ENCODE data around the gene HHAT. TPM values are rescaled to one million over a fixed set of nuclear protein-coding genes. Genes with fewer than 3 reads are reported as not detected.

Gene HHAT
- total and polyA plus RNA-seq, 3 donors from 2014 or later, result 8.5 to 24.3 (median 23.8) TPM

DNA sequence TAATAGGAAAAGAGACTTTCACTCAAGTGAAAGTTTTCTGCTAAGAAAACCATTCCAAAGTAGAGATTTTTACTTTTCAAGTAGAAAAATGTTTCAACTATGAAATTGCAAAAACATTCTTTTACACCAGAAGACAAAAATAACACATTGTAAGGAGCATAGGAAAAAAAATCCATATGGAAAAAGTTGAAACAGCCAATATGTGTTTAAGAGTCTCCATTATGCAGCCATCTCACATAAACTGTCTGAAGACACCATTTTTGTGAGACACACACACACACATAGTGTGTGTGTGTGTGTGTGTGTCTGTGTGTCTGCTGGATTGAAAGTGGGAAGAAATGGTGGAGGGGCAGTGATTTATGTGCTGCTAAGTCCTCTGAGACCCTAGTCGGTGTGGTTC is 162.1 kb downstream of the HHAT start:
- intact Hi-C loops (cut with DNase I; ENCODE audit: low total_unique reads), result no loop called here
- no peaks in the 10 kb centered on the region for H3K9me3 ChIP-seq
- no peaks in the 10 kb centered on the region for H3K27me3 ChIP-seq
- no peaks in the 10 kb centered on the region for H3K4me1 ChIP-seq
- WGBS, 2 donors, result 45 to 80% methylated on average over 1 of the region's 1 CpG
- H3K36me3 ChIP-seq (ENCODE audit: low read depth, missing control alignments), result no peaks in the 10 kb centered on the region
- no peak for TF ChIP-seq POLR2A (IDR thresholded peaks at IDR 0.05)
- TF ChIP-seq, protein P1, sequence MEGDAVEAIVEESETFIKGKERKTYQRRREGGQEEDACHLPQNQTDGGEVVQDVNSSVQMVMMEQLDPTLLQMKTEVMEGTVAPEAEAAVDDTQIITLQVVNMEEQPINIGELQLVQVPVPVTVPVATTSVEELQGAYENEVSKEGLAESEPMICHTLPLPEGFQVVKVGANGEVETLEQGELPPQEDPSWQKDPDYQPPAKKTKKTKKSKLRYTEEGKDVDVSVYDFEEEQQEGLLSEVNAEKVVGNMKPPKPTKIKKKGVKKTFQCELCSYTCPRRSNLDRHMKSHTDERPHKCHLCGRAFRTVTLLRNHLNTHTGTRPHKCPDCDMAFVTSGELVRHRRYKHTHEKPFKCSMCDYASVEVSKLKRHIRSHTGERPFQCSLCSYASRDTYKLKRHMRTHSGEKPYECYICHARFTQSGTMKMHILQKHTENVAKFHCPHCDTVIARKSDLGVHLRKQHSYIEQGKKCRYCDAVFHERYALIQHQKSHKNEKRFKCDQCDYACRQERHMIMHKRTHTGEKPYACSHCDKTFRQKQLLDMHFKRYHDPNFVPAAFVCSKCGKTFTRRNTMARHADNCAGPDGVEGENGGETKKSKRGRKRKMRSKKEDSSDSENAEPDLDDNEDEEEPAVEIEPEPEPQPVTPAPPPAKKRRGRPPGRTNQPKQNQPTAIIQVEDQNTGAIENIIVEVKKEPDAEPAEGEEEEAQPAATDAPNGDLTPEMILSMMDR (IDR thresholded peaks at IDR 0.05), result no peak
- H3K4me3 ChIP-seq, result no peak overlapping the region
- H3K27ac ChIP-seq, result no peak overlapping the region
- no peak for DNase-seq

DNA sequence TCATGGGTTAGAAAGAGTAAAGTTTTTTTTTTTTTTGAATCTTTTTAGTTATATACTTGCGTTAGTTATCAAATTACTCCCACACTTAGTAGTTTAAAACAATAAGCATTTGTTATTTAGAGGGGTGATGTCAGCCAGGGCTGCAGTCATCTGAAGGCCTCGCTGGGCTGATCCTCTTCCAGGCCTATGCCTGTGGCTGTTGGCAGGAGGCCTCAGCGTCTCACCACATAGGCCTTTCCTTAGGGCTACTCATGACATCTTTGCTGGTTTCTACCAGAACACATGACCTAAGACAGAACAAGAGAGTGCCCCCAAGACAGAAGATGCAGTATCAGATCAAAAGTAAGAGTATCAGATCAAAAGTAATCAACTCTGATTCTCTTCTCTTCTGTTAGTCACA is 167.4 kb downstream of the HHAT start:
- Histone ChIP-seq H3K27ac (no peak overlapping the region), H3K27me3 (no peaks in the 10 kb centered on the region), H3K9me3 (no peaks in the 10 kb centered on the region), H3K4me3 (no peak overlapping the region), H3K4me1 (no peaks in the 10 kb centered on the region), H3K36me3 (ENCODE audit: low read depth, missing control alignments) (no peaks in the 10 kb centered on the region)
- intact Hi-C loops (cut with DNase I; ENCODE audit: low total_unique reads), result no loop called here
- TF ChIP-seq, protein P1 (IDR thresholded peaks at IDR 0.05), result no peak
- TF ChIP-seq POLR2A (IDR thresholded peaks at IDR 0.05), result no peak
- WGBS, 2 donors, result 50 to 90% methylated on average over 3 of the region's 3 CpGs
- peak; percentile 80 for DNase-seq

DNA sequence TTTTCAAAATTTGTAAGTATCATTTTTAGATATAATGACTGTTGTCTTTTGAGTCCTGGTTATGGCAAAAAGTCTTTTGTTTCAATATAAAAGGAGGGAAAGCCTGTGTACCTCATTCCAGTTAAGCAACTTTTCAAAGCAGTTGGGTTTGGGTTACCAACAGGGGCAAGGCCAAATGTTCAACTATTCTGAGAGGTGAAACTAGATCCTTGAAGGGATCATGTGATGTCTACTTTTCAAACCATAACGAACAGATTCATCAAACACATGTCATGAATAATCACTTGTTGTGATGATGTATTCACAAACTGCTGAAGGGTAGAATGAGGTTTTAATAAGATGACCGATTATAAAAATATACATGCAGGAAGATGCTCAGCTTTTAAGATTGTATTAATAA is 171.3 kb downstream of the HHAT start:
- no peaks in the 10 kb centered on the region for H3K9me3 ChIP-seq
- TF ChIP-seq, protein P1 (IDR thresholded peaks at IDR 0.05), result no peak
- TF ChIP-seq POLR2A (IDR thresholded peaks at IDR 0.05), result no peak
- intact Hi-C loops (cut with DNase I; ENCODE audit: low total_unique reads), result no loop called here
- H3K27me3 ChIP-seq, result no peaks in the 10 kb centered on the region
- H3K4me1 ChIP-seq, result no peaks in the 10 kb centered on the region
- no peak overlapping the region for H3K27ac ChIP-seq
- H3K36me3 ChIP-seq (ENCODE audit: low read depth, missing control alignments), result no peaks in the 10 kb centered on the region
- 78 to 81% methylated on average over 2 of the region's 2 CpGs for WGBS, 2 donors
- no peak overlapping the region for H3K4me3 ChIP-seq
- no peak for DNase-seq

DNA sequence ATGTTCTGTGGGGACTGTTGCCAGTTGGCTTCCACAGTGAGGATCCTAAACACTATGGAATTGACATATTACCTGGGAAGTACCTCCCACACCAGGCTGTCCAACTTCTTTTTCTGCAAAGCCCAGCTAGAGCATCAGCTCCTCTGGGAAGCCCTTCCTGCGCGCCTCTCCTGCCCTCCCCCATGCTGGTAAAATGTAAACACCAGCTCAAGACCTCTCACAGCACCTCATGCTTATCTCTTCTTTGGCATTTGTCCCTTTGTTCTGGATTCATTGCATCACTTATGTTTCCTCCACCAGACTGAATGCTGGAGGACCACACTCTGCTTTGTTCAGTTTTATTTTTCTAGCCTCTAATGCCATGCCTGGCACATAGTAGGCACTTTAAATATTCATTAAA is 172.1 kb downstream of the HHAT start:
- TF ChIP-seq POLR2A (IDR thresholded peaks at IDR 0.05), result no peak
- TF ChIP-seq, protein P1 (IDR thresholded peaks at IDR 0.05), result no peak
- Histone ChIP-seq H3K27me3 (no peaks in the 10 kb centered on the region), H3K4me3 (no peak overlapping the region), H3K36me3 (ENCODE audit: low read depth, missing control alignments) (no peaks in the 10 kb centered on the region), H3K27ac (no peak overlapping the region), H3K9me3 (no peaks in the 10 kb centered on the region), H3K4me1 (no peaks in the 10 kb centered on the region)
- intact Hi-C loops (cut with DNase I; ENCODE audit: low total_unique reads), result no loop called here
- WGBS, 2 donors, result 91 to 94% methylated on average over 2 of the region's 2 CpGs
- DNase-seq, result no peak

DNA sequence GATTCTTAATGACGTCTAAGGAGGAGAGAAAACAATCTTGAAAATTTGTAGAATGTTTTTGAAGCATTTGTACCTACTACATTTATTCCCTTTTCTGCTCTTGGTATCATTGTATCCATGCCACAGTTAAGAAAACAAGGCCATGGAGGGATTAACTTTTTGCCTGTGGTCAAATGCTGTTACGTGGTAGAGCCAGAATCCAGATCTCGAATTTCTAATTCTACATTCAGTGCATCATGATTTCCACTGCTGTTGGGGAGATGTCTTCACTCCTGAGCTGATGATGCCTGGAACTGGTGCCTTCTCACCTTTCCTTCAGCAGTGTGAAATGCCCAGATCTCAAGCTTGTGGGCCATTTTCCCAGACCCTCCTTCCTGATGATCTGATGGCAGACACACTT is 175.6 kb downstream of the HHAT start:
- intact Hi-C loops (cut with DNase I; ENCODE audit: low total_unique reads), result no loop called here
- 92 to 93% methylated on average over 3 of the region's 3 CpGs for WGBS, 2 donors
- Histone ChIP-seq H3K36me3 (ENCODE audit: low read depth, missing control alignments) (no peaks in the 10 kb centered on the region), H3K27ac (no peak overlapping the region), H3K27me3 (no peaks in the 10 kb centered on the region), H3K4me1 (no peaks in the 10 kb centered on the region), H3K9me3 (no peaks in the 10 kb centered on the region), H3K4me3 (no peak overlapping the region)
- TF ChIP-seq POLR2A (IDR thresholded peaks at IDR 0.05), result no peak
- DNase-seq, result no peak

Measured in testis (tissue), 3 donors.